ENCODE measurements around the gene EI24. TPM values are rescaled to one million over a fixed set of nuclear protein-coding genes. Genes with fewer than 3 reads are reported as not detected.
"Not testable (repeated sequence)": the region's sequence is repeated elsewhere in the genome, so short reads cannot be mapped to it uniquely, and the experiment has no call there.

EI24 gene
- total RNA-seq, 1 donor from 2014 or later, result 129 TPM

GRCh38 chr11:125570952-125571351, 1.7 kb downstream of the EI24 start:
- Mint-ChIP-seq H3K27ac (ENCODE audit: unreplicated experiment) (no peak overlapping the region), H3K4me3 (ENCODE audit: unreplicated experiment) (peak overlapping the region; percentile 91), H3K9me3 (ENCODE audit: unreplicated experiment) (peaks cover 3% of the 10 kb centered on the region), H3K4me1 (ENCODE audit: low read depth, unreplicated experiment) (peaks cover 3% of the 10 kb centered on the region), H3K36me3 (ENCODE audit: low read depth, unreplicated experiment) (no peaks in the 10 kb centered on the region), H3K27me3 (ENCODE audit: low read depth, unreplicated experiment) (no peaks in the 10 kb centered on the region)
- Histone ChIP-seq H3K27me3 (ENCODE audit: insufficient read depth, low read length) (no peaks in the 10 kb centered on the region), H3K79me2 (ENCODE audit: insufficient read depth, low read length) (peaks cover 27% of the 10 kb centered on the region), H3K27ac (ENCODE audit: low read depth, low read length) (no peak overlapping the region), H4K20me1 (ENCODE audit: insufficient read depth, low read length) (peaks cover 10% of the 10 kb centered on the region), H3K9me3 (ENCODE audit: insufficient read depth, low read depth, low read length) (no peaks in the 10 kb centered on the region), H3K9ac (ENCODE audit: low read length) (peak overlapping the region; percentile 96), H3K4me1 (ENCODE audit: insufficient read depth, low read length) (peaks cover 13% of the 10 kb centered on the region), H3K4me3 (ENCODE audit: insufficient read depth, low read depth, low read length) (no peak overlapping the region), H2AFZ (ENCODE audit: low read depth, low read length) (no peak overlapping the region), H3K4me2 (ENCODE audit: low read length) (peak overlapping the region; percentile 94), H3K36me3 (ENCODE audit: insufficient read depth, low read length) (peaks cover 22% of the 10 kb centered on the region)
- TF ChIP-seq CTCF (IDR thresholded peaks at IDR 0.05; ENCODE audit: insufficient read depth, low read depth, low read length) (no peak), EZH2 (IDR thresholded peaks at IDR 0.05; ENCODE audit: insufficient read depth, low read length) (no peak)
- FAIRE-seq, result no peak
- DNase-seq (ENCODE audit: low read depth), result no peak

DNA sequence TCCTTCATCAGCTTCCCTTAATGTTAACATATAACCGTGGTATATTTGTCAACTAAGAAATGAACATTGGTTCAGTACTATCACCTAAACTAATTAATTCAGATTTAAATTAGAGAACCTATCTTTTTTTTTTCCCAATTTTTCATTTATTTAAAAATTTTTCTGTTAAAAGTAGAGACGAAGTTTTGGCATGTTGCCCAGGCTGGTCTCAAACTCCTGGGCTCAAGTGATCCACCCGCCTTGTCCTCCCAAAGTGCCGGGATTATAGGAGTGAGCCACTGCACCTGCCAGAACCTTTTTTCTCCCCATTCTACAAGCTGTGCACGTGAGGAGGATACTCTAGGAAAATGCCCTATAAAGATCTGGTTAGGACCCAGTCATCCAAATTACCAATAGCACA, 3.6 kb downstream of the EI24 start:
- H3K9me3 ChIP-seq (ENCODE audit: insufficient read depth, low read depth, low read length), result no peaks in the 10 kb centered on the region
- H3K4me1 ChIP-seq (ENCODE audit: insufficient read depth, low read length), result peaks cover 13% of the 10 kb centered on the region
- H3K36me3 Mint-ChIP-seq (ENCODE audit: low read depth, unreplicated experiment), result no peaks in the 10 kb centered on the region
- H4K20me1 ChIP-seq (ENCODE audit: insufficient read depth, low read length), result peaks cover 10% of the 10 kb centered on the region
- H3K9ac ChIP-seq (ENCODE audit: low read length), result no peak overlapping the region
- no peak overlapping the region for H3K4me3 ChIP-seq (ENCODE audit: insufficient read depth, low read depth, low read length)
- H2AFZ ChIP-seq (ENCODE audit: low read depth, low read length), result no peak overlapping the region
- H3K27ac Mint-ChIP-seq (ENCODE audit: unreplicated experiment), result no peak overlapping the region
- no peak overlapping the region for H3K27ac ChIP-seq (ENCODE audit: low read depth, low read length)
- H3K79me2 ChIP-seq (ENCODE audit: insufficient read depth, low read length), result peaks cover 27% of the 10 kb centered on the region
- H3K4me1 Mint-ChIP-seq (ENCODE audit: low read depth, unreplicated experiment), result peaks cover 8% of the 10 kb centered on the region
- H3K9me3 Mint-ChIP-seq (ENCODE audit: unreplicated experiment), result no peaks in the 10 kb centered on the region
- no peaks in the 10 kb centered on the region for H3K27me3 Mint-ChIP-seq (ENCODE audit: low read depth, unreplicated experiment)
- H3K4me2 ChIP-seq (ENCODE audit: low read length), result no peak overlapping the region
- no peak overlapping the region for H3K4me3 Mint-ChIP-seq (ENCODE audit: unreplicated experiment)
- FAIRE-seq (no peak), DNase-seq (ENCODE audit: low read depth) (no peak)
- H3K27me3 ChIP-seq (ENCODE audit: insufficient read depth, low read length), result no peaks in the 10 kb centered on the region
- TF ChIP-seq EZH2 (IDR thresholded peaks at IDR 0.05; ENCODE audit: insufficient read depth, low read length) (no peak), CTCF (IDR thresholded peaks at IDR 0.05; ENCODE audit: insufficient read depth, low read depth, low read length) (no peak)
- peaks cover 34% of the 10 kb centered on the region for H3K36me3 ChIP-seq (ENCODE audit: insufficient read depth, low read length)

- H3K27me3 Mint-ChIP-seq (ENCODE audit: low read depth, unreplicated experiment), result not testable (repeated sequence)
- peaks cover 62% of the 10 kb centered on the region for H3K36me3 ChIP-seq (ENCODE audit: insufficient read depth, low read length)
Measured at GRCh38 chr11:125577181-125577580, 7.9 kb downstream of the EI24 start.

More at GRCh38 chr11:125577181-125577580, 7.9 kb downstream of the EI24 start:
- not testable (repeated sequence) for H3K4me3 Mint-ChIP-seq (ENCODE audit: unreplicated experiment); H3K79me2 ChIP-seq (ENCODE audit: insufficient read depth, low read length); FAIRE-seq; H3K9ac ChIP-seq (ENCODE audit: low read length); H4K20me1 ChIP-seq (ENCODE audit: insufficient read depth, low read length); H3K27ac ChIP-seq (ENCODE audit: low read depth, low read length); H3K9me3 ChIP-seq (ENCODE audit: insufficient read depth, low read depth, low read length); H3K4me1 Mint-ChIP-seq (ENCODE audit: low read depth, unreplicated experiment); H3K9me3 Mint-ChIP-seq (ENCODE audit: unreplicated experiment); H3K27me3 ChIP-seq (ENCODE audit: insufficient read depth, low read length); H3K4me3 ChIP-seq (ENCODE audit: insufficient read depth, low read depth, low read length); H3K27ac Mint-ChIP-seq (ENCODE audit: unreplicated experiment); H3K4me1 ChIP-seq (ENCODE audit: insufficient read depth, low read length); DNase-seq (ENCODE audit: low read depth); H3K36me3 Mint-ChIP-seq (ENCODE audit: low read depth, unreplicated experiment); H3K4me2 ChIP-seq (ENCODE audit: low read length); H2AFZ ChIP-seq (ENCODE audit: low read depth, low read length)

All from astrocyte (in vitro differentiated cells and primary cell).